HFF-Myc (cell line): Measurements from ENCODE around the gene MEOX2.

ENCODE experiments used
- DNase-seq: peaks from one replicate; pipeline ENCODE4 v3.0.0-alpha.2; 2011; ENCODE audit warnings: low read depth; ENCODE audit errors: extremely low read depth
- H3K4me3 ChIP-seq: replicated peaks from 2 replicates; pipeline ENCODE4 v1.5.1; 2011; ENCODE audit warnings: low read depth, mild to moderate bottlenecking, control low read depth, low read length
- TF ChIP-seq, protein P1 (sequence below): IDR thresholded peaks from 2 replicates; pipeline ENCODE4 v1.5.1; 2012; ENCODE audit warnings: mild to moderate bottlenecking, low read depth, low read length, control low read depth; ENCODE audit errors: missing control alignments

Gene MEOX2

DNA sequence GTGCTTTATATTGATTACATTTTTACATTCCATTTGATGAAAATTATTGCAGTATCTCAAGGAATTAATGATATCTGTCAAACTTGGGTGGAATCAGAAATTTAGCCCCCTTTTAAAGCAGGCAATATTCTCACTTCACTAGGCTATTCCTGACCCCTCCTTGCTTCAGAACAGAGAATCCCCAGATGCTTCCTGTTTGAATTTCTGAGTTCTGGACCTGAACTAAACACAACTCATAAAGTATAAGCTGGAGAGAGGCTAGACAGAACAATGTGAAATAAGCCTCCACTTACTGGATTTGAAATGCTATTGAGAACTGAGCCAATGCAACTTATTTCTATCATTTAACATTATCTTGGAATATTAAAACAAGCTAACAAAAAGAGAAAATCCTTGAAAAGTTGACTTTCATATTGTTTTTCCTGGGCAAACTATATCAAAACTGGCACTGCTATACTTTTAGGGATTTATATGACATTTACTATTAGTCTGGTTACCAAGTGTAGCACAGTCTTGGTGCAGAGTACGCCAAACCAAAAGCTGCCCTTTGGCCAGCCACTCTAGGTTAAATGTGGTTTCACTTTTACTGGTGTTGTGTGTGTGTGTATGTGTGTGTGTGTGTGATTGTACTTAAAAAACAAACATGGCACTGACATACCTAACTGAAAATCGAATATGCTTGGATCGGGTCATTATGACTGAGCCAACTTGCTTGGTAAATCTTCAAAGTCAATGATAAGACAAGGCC is 105.7 kb downstream of the MEOX2 start:
- TF ChIP-seq, protein P1, sequence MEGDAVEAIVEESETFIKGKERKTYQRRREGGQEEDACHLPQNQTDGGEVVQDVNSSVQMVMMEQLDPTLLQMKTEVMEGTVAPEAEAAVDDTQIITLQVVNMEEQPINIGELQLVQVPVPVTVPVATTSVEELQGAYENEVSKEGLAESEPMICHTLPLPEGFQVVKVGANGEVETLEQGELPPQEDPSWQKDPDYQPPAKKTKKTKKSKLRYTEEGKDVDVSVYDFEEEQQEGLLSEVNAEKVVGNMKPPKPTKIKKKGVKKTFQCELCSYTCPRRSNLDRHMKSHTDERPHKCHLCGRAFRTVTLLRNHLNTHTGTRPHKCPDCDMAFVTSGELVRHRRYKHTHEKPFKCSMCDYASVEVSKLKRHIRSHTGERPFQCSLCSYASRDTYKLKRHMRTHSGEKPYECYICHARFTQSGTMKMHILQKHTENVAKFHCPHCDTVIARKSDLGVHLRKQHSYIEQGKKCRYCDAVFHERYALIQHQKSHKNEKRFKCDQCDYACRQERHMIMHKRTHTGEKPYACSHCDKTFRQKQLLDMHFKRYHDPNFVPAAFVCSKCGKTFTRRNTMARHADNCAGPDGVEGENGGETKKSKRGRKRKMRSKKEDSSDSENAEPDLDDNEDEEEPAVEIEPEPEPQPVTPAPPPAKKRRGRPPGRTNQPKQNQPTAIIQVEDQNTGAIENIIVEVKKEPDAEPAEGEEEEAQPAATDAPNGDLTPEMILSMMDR, result no peak
- H3K4me3 ChIP-seq, result no peak overlapping the region
- no peak for DNase-seq

DNA sequence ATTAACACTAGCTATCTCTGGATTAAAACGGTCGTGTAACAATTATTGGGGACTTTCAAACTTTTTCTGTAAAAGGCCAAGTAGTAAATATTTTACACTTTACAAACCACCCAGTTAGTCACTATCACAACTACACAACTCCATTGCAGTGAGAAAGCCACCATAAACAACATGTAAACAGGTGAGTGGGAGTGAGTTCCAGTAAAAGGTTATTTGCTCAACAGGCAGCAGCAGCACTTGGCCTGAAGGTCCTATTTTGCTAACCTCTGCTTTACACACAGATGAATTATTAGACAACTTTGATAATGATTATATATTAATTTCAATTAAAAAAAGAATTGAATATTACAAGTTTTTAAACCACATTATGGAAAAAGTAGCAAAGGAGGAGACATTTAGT is 108.9 kb downstream of the MEOX2 start:
- no peak for DNase-seq

DNA sequence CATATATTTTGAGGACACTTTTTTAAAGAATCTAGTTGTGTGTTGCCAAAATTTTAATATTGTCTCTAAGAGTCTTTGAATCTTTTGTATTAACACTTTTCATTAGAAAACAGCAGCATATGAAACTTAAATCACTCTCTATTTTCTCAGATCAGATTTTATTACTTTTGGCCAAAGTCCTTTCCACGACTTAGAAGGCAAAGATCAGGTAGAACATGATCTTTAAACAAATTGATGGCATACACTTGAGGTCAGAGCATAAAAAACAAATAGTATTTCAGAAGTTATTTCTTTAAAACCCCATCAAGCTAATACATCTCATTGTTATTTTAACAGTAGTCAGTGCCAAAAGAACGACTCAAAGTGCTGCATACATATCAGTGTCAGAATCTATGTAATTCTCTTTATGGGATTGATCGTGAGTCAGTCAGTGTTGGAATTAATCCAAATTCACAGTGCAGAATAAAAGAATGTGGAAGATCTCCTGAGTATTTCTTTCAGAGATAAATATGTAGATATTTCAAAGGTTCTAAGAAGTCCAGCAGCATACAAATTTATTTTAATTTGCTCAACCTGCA is 115.1 kb downstream of the MEOX2 start:
- no peak for DNase-seq
- TF ChIP-seq, protein P1, result no peak
- no peak overlapping the region for H3K4me3 ChIP-seq

More for the DNA sequence above, 108.9 kb downstream of the MEOX2 start:
- TF ChIP-seq, protein P1, result no peak
- no peak overlapping the region for H3K4me3 ChIP-seq

DNA sequence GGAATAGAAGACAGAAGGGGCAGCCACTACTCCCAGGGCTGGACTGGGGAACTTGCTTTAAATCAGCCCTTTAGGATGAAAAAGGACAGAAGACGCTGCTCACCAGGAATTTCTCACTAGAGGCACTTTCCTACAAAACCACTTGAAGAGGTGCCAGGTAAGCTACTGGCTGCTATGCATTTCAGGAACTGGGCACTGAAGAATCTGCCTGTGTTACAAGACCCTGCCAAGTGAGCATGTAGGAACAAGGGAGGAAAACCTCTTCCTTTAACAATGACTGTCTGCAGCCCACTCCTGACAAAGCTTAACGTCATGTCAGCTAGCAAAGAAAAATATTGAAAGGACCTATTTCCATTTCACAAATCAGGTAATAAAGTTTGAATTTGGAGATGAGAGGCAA is 118.8 kb downstream of the MEOX2 start:
- no peak for DNase-seq
- TF ChIP-seq, protein P1, result no peak
- no peak overlapping the region for H3K4me3 ChIP-seq

DNA sequence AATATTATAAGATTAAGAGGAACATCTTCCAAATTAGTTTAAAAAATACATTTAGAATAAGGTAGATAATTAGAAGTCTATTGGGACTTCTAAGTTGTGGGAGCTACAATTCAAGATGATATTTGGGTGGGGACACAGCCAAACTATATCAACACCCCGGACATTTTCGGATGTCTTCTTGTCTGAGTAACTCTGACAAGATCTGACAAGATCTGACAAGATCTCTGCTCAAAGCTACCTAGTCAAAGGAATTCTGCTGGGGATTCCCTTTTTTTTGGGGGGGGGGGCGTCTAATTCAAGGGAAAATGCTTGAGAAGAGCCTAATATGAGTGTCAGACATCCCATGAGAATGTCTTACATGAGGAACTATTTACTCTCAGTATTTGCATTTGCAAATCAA is 119.4 kb downstream of the MEOX2 start:
- no peak for DNase-seq
- TF ChIP-seq, protein P1, result no peak
- no peak overlapping the region for H3K4me3 ChIP-seq

DNA sequence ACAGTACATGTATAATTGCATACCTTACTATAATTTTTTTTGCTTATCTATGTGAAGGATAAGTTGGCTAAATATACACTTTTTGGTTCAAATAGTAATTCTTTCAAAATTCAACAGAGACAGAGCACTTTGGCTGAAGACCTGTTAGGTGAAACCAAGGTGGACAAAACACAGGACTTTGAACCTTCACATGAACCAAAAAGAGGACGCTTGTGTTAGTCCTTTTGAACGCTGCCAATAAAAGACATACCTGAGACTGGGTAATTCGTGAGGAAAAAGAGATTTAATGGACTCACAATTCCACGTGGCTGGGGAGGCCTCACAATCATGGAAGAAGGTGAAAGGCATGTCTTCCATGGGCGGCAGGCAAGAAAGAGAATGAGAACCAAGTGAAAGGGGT is 120.0 kb downstream of the MEOX2 start:
- no peak overlapping the region for H3K4me3 ChIP-seq
- TF ChIP-seq, protein P1, result no peak
- DNase-seq, result no peak
